Femur (tissue), 1 donor: ENCODE measurements around the gene GTF3C5.
"Not testable (repeated sequence)": the region's sequence is repeated elsewhere in the genome, so short reads cannot be mapped to it uniquely, and the experiment has no call there.

ENCODE experiments used
- DNase-seq: peaks from one replicate; pipeline ENCODE4 v3.0.0-alpha.2; 2017

Gene GTF3C5

GRCh38 chr9:132997591-132997990 is 33.2 kb upstream of the GTF3C5 start:
- no peak for DNase-seq

GRCh38 chr9:132998221-132998620 is 32.6 kb upstream of the GTF3C5 start:
- not testable (repeated sequence) for DNase-seq

- DNase-seq: no peak
These were observed 31.8 kb upstream of the GTF3C5 start for GRCh38 chr9:132998831-132999635.

GRCh38 chr9:133002147-133003070 is 28.4 kb upstream of the GTF3C5 start:
- no peak for DNase-seq

GRCh38 chr9:133003071-133003461 is 27.7 kb upstream of the GTF3C5 start:
- no peak for DNase-seq

- DNase-seq: no peak
These were observed 27.1 kb upstream of the GTF3C5 start for GRCh38 chr9:133003671-133004090.

- DNase-seq: no peak
These were observed 26.5 kb upstream of the GTF3C5 start for GRCh38 chr9:133004091-133004998.

- no peak for DNase-seq
These were observed 25.6 kb upstream of the GTF3C5 start for GRCh38 chr9:133004999-133005760.

- no peak for DNase-seq
These were observed 24.8 kb upstream of the GTF3C5 start for GRCh38 chr9:133005957-133006356.

GRCh38 chr9:133006731-133007352 is 24.0 kb upstream of the GTF3C5 start:
- no peak for DNase-seq

GRCh38 chr9:133008406-133008805 is 22.4 kb upstream of the GTF3C5 start:
- DNase-seq: no peak

GRCh38 chr9:133008824-133009223 is 22.0 kb upstream of the GTF3C5 start:
- no peak for DNase-seq

- no peak for DNase-seq
These were observed 20.8 kb upstream of the GTF3C5 start for GRCh38 chr9:133009906-133010582.

GRCh38 chr9:133014696-133015095 is 16.1 kb upstream of the GTF3C5 start:
- no peak for DNase-seq

GRCh38 chr9:133023117-133023890 is 7.5 kb upstream of the GTF3C5 start:
- DNase-seq: no peak

- DNase-seq: no peak
These were observed 4.4 kb upstream of the GTF3C5 start for GRCh38 chr9:133026426-133026825.

GRCh38 chr9:133027134-133027533 is 3.7 kb upstream of the GTF3C5 start:
- DNase-seq: no peak

- no peak for DNase-seq
These were observed 2.6 kb upstream of the GTF3C5 start for GRCh38 chr9:133028221-133028620.

GRCh38 chr9:133029994-133030316 is 842 bp upstream of the GTF3C5 start:
- no peak for DNase-seq

GRCh38 chr9:133031130-133031422 is 279 bp downstream of the GTF3C5 start:
- no peak for DNase-seq
